IMR-90 (cell line): ENCODE results near the gene CIITA. TPM values are rescaled to one million over a fixed set of nuclear protein-coding genes. Genes with fewer than 3 reads are reported as not detected.

Source experiments
- ATAC-seq: fragments of 200-7000 bp; cut with Tn5 transposase; 2 replicates; pipeline ENCODE4 v1.9.1; 2020; ENCODE audit warnings: low read depth, mild to moderate bottlenecking, moderate library complexity
- BruUV-seq: library from RNA; stranded (reverse); fragments of 400-500 nt; replicated peaks from 2 replicates; lab custom pipeline; 2021; lab: Mats Ljungman, UMichigan
- CTCF ChIA-PET: fragments of 300-600 bp; formaldehyde crosslinking; extraction: SDS; loops from one replicate; lab custom pipeline; 2021; ENCODE audit warnings: antibody characterized with exemption; lab: Yijun Ruan, JAX
- POLR2A ChIA-PET: fragments of 300-600 bp; sonication (Branson Sonifier 250); formaldehyde crosslinking; loops from one replicate; lab custom pipeline; 2022; ENCODE audit warnings: antibody characterized with exemption; ENCODE audit not compliant: unreplicated experiment; lab: Charles Lee
- DNase-seq: peaks from one replicate; pipeline ENCODE4 v3.0.0; 2013
- H2AFZ ChIP-seq: replicated peaks from 2 replicates; pipeline ENCODE3; 2013; ENCODE audit warnings: low read length, mild to moderate bottlenecking; ENCODE audit not compliant: poor library complexity
- H2AK5ac ChIP-seq: 2 replicates; pipeline ENCODE4 v1.6.1; 2013; ENCODE audit warnings: low read depth, low read length, inconsistent platforms
- H2AK9ac ChIP-seq: replicated peaks from 2 replicates; pipeline ENCODE3; 2013; ENCODE audit warnings: mild to moderate bottlenecking, low read depth, low read length, moderate library complexity; ENCODE audit not compliant: poor library complexity
- H2BK120ac ChIP-seq: 2 replicates; pipeline ENCODE4 v1.6.1; 2013; ENCODE audit warnings: low read depth, low read length, inconsistent platforms
- H2BK15ac ChIP-seq: 3 replicates; pipeline ENCODE4 v1.6.1; 2013; ENCODE audit warnings: low read depth, low read length, inconsistent platforms
- H2BK20ac ChIP-seq: 2 replicates; pipeline ENCODE4 v1.6.1; 2013; ENCODE audit warnings: low read depth, mild to moderate bottlenecking, inconsistent platforms, low read length, moderate library complexity
- H2BK5ac ChIP-seq: 2 replicates; pipeline ENCODE4 v1.6.1; 2013; ENCODE audit warnings: mild to moderate bottlenecking, low read depth, low read length, inconsistent platforms; ENCODE audit not compliant: poor library complexity, severe bottlenecking
- H3K14ac ChIP-seq: replicated peaks from 2 replicates; pipeline ENCODE4 v1.6.1; 2013; ENCODE audit warnings: low read depth, low read length, inconsistent platforms
- H3K18ac ChIP-seq: 2 replicates; pipeline ENCODE4 v1.6.1; 2013; ENCODE audit warnings: low read depth, low read length, control low read depth
- H3K23ac ChIP-seq: 2 replicates; pipeline ENCODE4 v1.6.1; 2013; ENCODE audit warnings: low read depth, low read length, inconsistent platforms
- H3K27ac ChIP-seq: 2 replicates; pipeline ENCODE4 v1.5.1; 2013; ENCODE audit warnings: mild to moderate bottlenecking, control low read depth, low read length; ENCODE audit not compliant: insufficient read depth
- H3K27me3 ChIP-seq: 2 replicates; pipeline ENCODE4 v1.6.1; 2013; ENCODE audit warnings: low read length; ENCODE audit not compliant: control insufficient read depth, insufficient read depth
- H3K36me3 ChIP-seq: 2 replicates; pipeline ENCODE4 v1.6.1; 2013; ENCODE audit warnings: low read length, mixed read lengths; ENCODE audit not compliant: control insufficient read depth, insufficient read depth
- H3K4ac ChIP-seq: 2 replicates; pipeline ENCODE4 v1.6.1; 2013; ENCODE audit warnings: low read depth, low read length, inconsistent platforms
- H3K4me1 ChIP-seq: 2 replicates; pipeline ENCODE4 v1.6.1; 2013; ENCODE audit warnings: low read length, mixed read lengths; ENCODE audit not compliant: control insufficient read depth, insufficient read depth
- H3K4me2 ChIP-seq: 2 replicates; pipeline ENCODE4 v1.6.1; 2013; ENCODE audit warnings: low read depth, mild to moderate bottlenecking, control low read depth, low read length, moderate library complexity
- H3K4me3 ChIP-seq: 2 replicates; pipeline ENCODE4 v1.5.1; 2013; ENCODE audit warnings: low read depth, mild to moderate bottlenecking, control low read depth, low read length, moderate library complexity; ENCODE audit not compliant: insufficient read depth
- H3K56ac ChIP-seq: 2 replicates; pipeline ENCODE4 v1.6.1; 2013; ENCODE audit warnings: low read length, inconsistent platforms; ENCODE audit not compliant: insufficient read depth; ENCODE audit errors: extremely low read depth
- H3K79me1 ChIP-seq, 2 experiments: 2 replicates each; pipeline ENCODE4 v1.6.1; 2013; ENCODE audit warnings: low read length in 2 of 2, inconsistent platforms in 1 of 2, low read depth in 1 of 2
- H3K9ac ChIP-seq: 2 replicates; pipeline ENCODE4 v1.6.1; 2013; ENCODE audit warnings: low read depth, low read length, control low read depth
- H3K9me1 ChIP-seq: 2 replicates; pipeline ENCODE4 v1.6.1; 2013; ENCODE audit warnings: low read length, inconsistent platforms; ENCODE audit not compliant: insufficient read depth
- H3K9me3 ChIP-seq: 2 replicates; pipeline ENCODE4 v1.6.1; 2013; ENCODE audit warnings: low read length; ENCODE audit not compliant: control insufficient read depth, insufficient read depth
- H4K20me1 ChIP-seq: 2 replicates; pipeline ENCODE4 v1.6.1; 2013; ENCODE audit warnings: low read length, inconsistent platforms; ENCODE audit not compliant: insufficient read depth
- H4K5ac ChIP-seq: 2 replicates; pipeline ENCODE4 v1.6.1; 2013; ENCODE audit warnings: mild to moderate bottlenecking, low read depth, low read length, control low read depth
- H4K8ac ChIP-seq, 2 experiments: 2 replicates each; pipeline ENCODE4 v1.6.1; 2013; ENCODE audit warnings: low read depth in 2 of 2, low read length in 2 of 2, control low read depth in 1 of 2, inconsistent platforms in 1 of 2
- H4K91ac ChIP-seq: 2 replicates; pipeline ENCODE4 v1.6.1; 2013; ENCODE audit warnings: low read depth, low read length, inconsistent platforms; ENCODE audit not compliant: insufficient read depth
- BHLHE40 ChIP-seq: fragments of 150-350 bp; IDR thresholded peaks from 2 replicates; pipeline ENCODE4 v1.6.1; 2016; ENCODE audit warnings: mild to moderate bottlenecking, low read depth, low read length
- CHD1 ChIP-seq: IDR thresholded peaks from 2 replicates; pipeline ENCODE4 v1.6.1; 2012; ENCODE audit warnings: low read depth, low read length, improper control_type of control experiment
- CTCF ChIP-seq: conservative IDR thresholded peaks from 2 replicates; pipeline ENCODE4 v1.5.1; 2012; ENCODE audit warnings: mild to moderate bottlenecking, low read depth, low read length, improper control_type of control experiment
- ELK1 ChIP-seq: fragments of 150-350 bp; IDR thresholded peaks from 2 replicates; pipeline ENCODE4 v1.6.1; 2016; ENCODE audit warnings: low read depth, mild to moderate bottlenecking, low read length, moderate library complexity, borderline replicate concordance
- FOS ChIP-seq: fragments of 150-350 bp; IDR thresholded peaks from 2 replicates; pipeline ENCODE4 v1.6.1; 2016; ENCODE audit warnings: low read depth, low read length
- NFE2L2 ChIP-seq: fragments of 150-350 bp; IDR thresholded peaks from 2 replicates; pipeline ENCODE4 v1.6.1; 2016; ENCODE audit warnings: low read depth, mild to moderate bottlenecking, low read length
- POLR2A ChIP-seq: IDR thresholded peaks from 2 replicates; pipeline ENCODE4 v1.6.1; 2012; ENCODE audit warnings: mild to moderate bottlenecking, low read depth, low read length
- RCOR1 ChIP-seq: IDR thresholded peaks from 2 replicates; pipeline ENCODE4 v1.6.1; 2012; ENCODE audit warnings: mild to moderate bottlenecking, low read length, improper control_type of control experiment; ENCODE audit not compliant: insufficient replicate concordance
- RFX5 ChIP-seq: IDR thresholded peaks from 2 replicates; pipeline ENCODE4 v1.8.0; 2012; ENCODE audit warnings: low read depth, mild to moderate bottlenecking, low read length, moderate library complexity
- SMC3 ChIP-seq: fragments of 150-350 bp; IDR thresholded peaks from 2 replicates; pipeline ENCODE4 v1.6.1; 2016; ENCODE audit warnings: low read depth, mild to moderate bottlenecking, antibody characterized with exemption, low read length, moderate library complexity
- WGBS, 2 experiments: methylation state at CpG; one replicate each; pipeline versions ENCODE4 v1.1.5 to v1.1.7; 2013; ENCODE audit warnings: missing lambda C conversion rate in 2 of 2; ENCODE audit not compliant: insufficient read length in 1 of 2; ENCODE audit errors: extremely low coverage in 2 of 2; 5-methylcytosine and 5-hydroxymethylcytosine counted together
- dilution Hi-C: fragments of 300-500 bp; cut with HindIII; formaldehyde crosslinking; loops from one replicate; pipeline ENCODE4 v1.14.3; 2018; ENCODE audit warnings: low sequenced_read_pairs; ENCODE audit not compliant: unreplicated experiment
- in situ Hi-C: fragments of 300-500 bp; cut with MboI; formaldehyde crosslinking; loops from 3 replicates; pipeline ENCODE4 v1.14.3; 2019; ENCODE audit warnings: low sequenced_read_pairs, inconsistent platforms, mixed read lengths
- intact Hi-C: fragments of 100-400 bp; cut with micrococcal nuclease; formaldehyde crosslinking; loops from 2 replicates; pipeline ENCODE4 v1.10.0; 2022
- polyA plus RNA-seq, 3 experiments: library from polyadenylated mRNA; depleted of rRNA; stranded (reverse); fragments of >200 nt; gene quantifications; 2 replicates each; pipeline ENCODE4 v1.2.3, GENCODE V29; 2012; ENCODE audit warnings: low replicate concordance in 1 of 3
- total RNA-seq: library from RNA; depleted of rRNA; stranded (reverse); fragments of >200 nt; gene quantifications from 2 replicates; pipeline ENCODE4 v1.2.3, GENCODE V29; 2012

CIITA gene
- total and polyA plus RNA-seq, 2 of the 4 experiments (the other 2 are of a cell fraction), result 0.10 TPM; not detected in 1

DNA sequence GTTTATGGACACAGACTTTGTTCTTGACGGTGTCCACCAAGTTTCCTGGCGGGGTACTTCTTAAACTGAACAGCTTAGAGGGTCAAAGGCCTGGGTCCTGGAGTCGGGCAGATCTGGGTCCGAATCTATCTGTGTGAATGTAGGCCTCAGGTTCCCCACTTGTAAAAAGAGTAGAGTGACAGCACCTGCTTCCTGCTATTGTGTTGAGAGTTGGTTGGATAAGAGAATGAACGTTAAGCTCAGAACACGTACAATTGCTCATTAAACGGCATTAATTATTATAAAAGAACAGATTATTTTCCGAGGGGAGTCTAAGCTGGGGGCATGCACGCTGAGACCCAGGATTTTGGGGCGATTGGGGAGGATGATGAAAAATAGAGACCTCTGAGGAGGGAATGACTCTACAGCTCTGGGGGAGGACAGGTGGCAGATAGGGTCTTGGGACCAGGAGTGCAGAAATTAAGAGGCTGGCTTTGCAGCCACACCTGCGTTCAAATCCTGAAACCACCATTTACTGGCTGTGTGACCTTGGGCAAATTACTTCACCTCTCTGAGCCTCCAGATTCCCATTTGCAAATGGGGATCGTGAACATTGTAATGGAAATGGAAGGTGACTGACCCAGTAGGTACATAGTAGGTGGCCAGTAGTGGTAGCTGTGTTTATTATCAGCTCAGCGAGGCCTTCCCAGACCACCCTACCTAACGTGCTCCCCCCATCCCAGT is 68.2 kb downstream of the CIITA start:
- Histone ChIP-seq H2BK15ac (no peak overlapping the region), H3K56ac (0 out of 2 replicates have a peak overlapping the region, but pooled peaks have one; percentile 35), H4K5ac (no peak overlapping the region), H2BK5ac (no peak overlapping the region), H3K9ac (peak overlapping the region; percentile 73), H3K23ac (peak overlapping the region; percentile 68; the same call in 1 of the 2 replicates), H4K8ac (no peak overlapping the region), H4K20me1 (peaks cover 61% of the 10 kb centered on the region), H3K9me3 (no peaks in the 10 kb centered on the region), H3K4ac (no peak overlapping the region), H3K4me1 (peaks cover 15% of the 10 kb centered on the region), H2AK9ac (no peak overlapping the region), H3K18ac (no peak overlapping the region), H3K9me1 (peaks cover 36% of the 10 kb centered on the region), H3K4me2 (peak overlapping the region; percentile 97), H2BK120ac (no peak overlapping the region), H2AK5ac (no peak overlapping the region), H4K91ac (no peak overlapping the region), H3K4me3 (peak overlapping the region; percentile 83), H3K79me1 (peaks cover 41 to 78% of the 10 kb centered on the region in 2 experiments), H3K14ac (no peak overlapping the region), H3K27me3 (no peaks in the 10 kb centered on the region), H3K27ac (no peak overlapping the region; the same call in 1 of the 2 replicates), H2BK20ac (no peak overlapping the region), H3K36me3 (no peaks in the 10 kb centered on the region), H2AFZ (peak overlapping the region; percentile 96)
- ChIA-PET CTCF (interaction anchor here (0.6 kb wide), 2 partner anchors 13 to 393 kb away, joined by 3 to 5 read pairs; no protein-coding TSS in a partner anchor), POLR2A (no interaction called here)
- no peak for TF ChIP-seq RFX5
- TF ChIP-seq CTCF, result no peak
- TF ChIP-seq RCOR1, result no peak
- TF ChIP-seq CHD1, result no peak
- no peak for TF ChIP-seq FOS
- no peak for TF ChIP-seq ELK1
- no peak for TF ChIP-seq NFE2L2
- no peak for TF ChIP-seq POLR2A
- no peak for TF ChIP-seq BHLHE40
- TF ChIP-seq SMC3, result no peak
- ATAC-seq (no peak), DNase-seq (no peak)
- intact Hi-C loops (no loop called here), dilution Hi-C loops (no loop called here), in situ Hi-C loops (loop anchor here (25.0 kb wide), 1 partner anchor 1833 kb away; no protein-coding TSS in a partner anchor)
- 21% methylated on average over 6 of the region's 14 CpGs; no CpG with 5 or more reads in 1 of the 2 experiments for WGBS, 2 experiments
- BruUV-seq, result no TSS peak
